IPS-18a (cell line): ENCODE data around the gene SLC35E4.
A peak's percentile ranks its signal among the peaks of the same experiment; 100 is the strongest.

Source experiments
- H3K27ac ChIP-seq: one replicate; pipeline ENCODE4 v1.5.1; 2013; ENCODE audit warnings: low read length
- H3K27me3 ChIP-seq: one replicate; pipeline ENCODE4 v1.6.1; 2013; ENCODE audit warnings: mild to moderate bottlenecking, low read length; ENCODE audit not compliant: control insufficient read depth, insufficient read depth
- H3K36me3 ChIP-seq: one replicate; pipeline ENCODE4 v1.6.1; 2013; ENCODE audit warnings: low read depth, low read length; ENCODE audit not compliant: control insufficient read depth
- H3K4me1 ChIP-seq: one replicate; pipeline ENCODE4 v1.6.1; 2013; ENCODE audit warnings: low read depth, low read length; ENCODE audit not compliant: control insufficient read depth
- H3K4me3 ChIP-seq: one replicate; pipeline ENCODE4 v1.5.1; 2013; ENCODE audit warnings: low read length
- H3K9ac ChIP-seq: one replicate; pipeline ENCODE4 v1.6.1; 2013; ENCODE audit warnings: mild to moderate bottlenecking, low read length, moderate library complexity
- H3K9me3 ChIP-seq: one replicate; pipeline ENCODE4 v1.6.1; 2013; ENCODE audit warnings: low read depth, low read length; ENCODE audit not compliant: control insufficient read depth

SLC35E4 gene

GRCh38 chr22:30603801-30604200 is 31.8 kb upstream of the SLC35E4 start:
- H3K36me3 ChIP-seq, result no peaks in the 10 kb centered on the region
- no peak overlapping the region for H3K27ac ChIP-seq
- peaks cover 10% of the 10 kb centered on the region for H3K4me1 ChIP-seq
- H3K4me3 ChIP-seq, result no peak overlapping the region
- H3K9me3 ChIP-seq, result no peaks in the 10 kb centered on the region
- H3K9ac ChIP-seq, result no peak overlapping the region
- no peaks in the 10 kb centered on the region for H3K27me3 ChIP-seq

DNA sequence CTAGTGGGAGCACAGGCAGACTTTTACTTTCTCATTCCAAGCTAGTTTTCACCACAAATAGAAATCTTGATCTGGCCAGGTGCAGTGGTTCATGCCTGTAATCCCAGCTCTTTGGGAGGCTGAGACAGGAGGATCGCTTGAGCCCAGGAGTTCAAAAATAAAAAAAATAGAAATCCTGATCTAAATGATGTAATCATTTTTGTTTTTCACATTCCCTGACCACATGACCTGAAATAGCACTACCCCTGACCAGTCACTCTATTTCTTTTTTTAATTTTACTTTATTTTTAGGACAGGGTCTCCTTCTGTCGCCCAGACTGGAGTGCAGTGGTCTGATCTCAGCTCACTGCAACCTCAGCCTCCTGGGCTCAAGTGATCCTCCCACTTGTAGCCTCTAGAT is 30.9 kb upstream of the SLC35E4 start:
- Histone ChIP-seq H3K27ac (no peak overlapping the region), H3K9me3 (no peaks in the 10 kb centered on the region), H3K4me1 (peaks cover 13% of the 10 kb centered on the region), H3K9ac (no peak overlapping the region), H3K4me3 (no peak overlapping the region), H3K36me3 (no peaks in the 10 kb centered on the region), H3K27me3 (no peaks in the 10 kb centered on the region)

DNA sequence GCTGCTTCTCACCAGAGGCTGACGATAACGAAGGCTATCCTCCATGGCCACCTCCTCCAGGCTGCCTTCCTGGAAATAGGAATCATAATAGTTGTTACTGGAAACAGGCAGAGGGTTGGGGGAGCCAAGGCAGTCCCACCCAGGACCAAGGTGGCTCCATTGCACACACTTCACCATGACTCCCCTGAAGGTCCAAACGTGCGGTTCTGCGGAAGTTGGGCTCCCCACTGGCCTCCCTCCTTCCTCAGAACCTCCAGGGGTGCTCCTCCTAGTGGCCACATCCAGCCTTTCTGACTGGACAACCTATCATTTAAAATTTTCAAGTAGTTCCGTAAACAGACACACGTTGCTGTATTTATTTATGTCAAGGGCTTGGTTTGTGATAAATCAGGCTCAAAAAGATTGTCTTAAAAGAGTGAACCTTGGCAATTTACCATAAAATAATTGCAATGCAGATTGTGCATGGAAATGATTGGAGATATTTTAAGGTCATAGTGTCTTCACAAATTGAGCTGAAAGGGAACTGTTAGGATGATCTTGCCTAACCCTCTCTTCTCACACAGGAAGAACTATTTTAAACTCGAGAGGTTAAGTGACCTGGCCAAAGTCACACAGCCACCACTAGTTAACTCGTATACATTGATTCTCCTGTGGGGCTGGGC is 30.0 kb upstream of the SLC35E4 start:
- no peaks in the 10 kb centered on the region for H3K36me3 ChIP-seq
- peak overlapping the region; percentile 45 for H3K4me3 ChIP-seq
- H3K4me1 ChIP-seq, result peaks cover 13% of the 10 kb centered on the region
- peak overlapping the region; percentile 61 for H3K9ac ChIP-seq
- peak overlapping the region; percentile 45 for H3K27ac ChIP-seq
- no peaks in the 10 kb centered on the region for H3K27me3 ChIP-seq
- no peaks in the 10 kb centered on the region for H3K9me3 ChIP-seq

- Histone ChIP-seq H3K27ac (peak within 1 kb of the TSS; percentile 63), H3K9ac (peak within 1 kb of the TSS; percentile 61), H3K36me3 (peaks cover 9% of the 10 kb centered on the region), H3K27me3 (no peaks in the 10 kb centered on the region), H3K4me1 (peaks cover 13% of the 10 kb centered on the region), H3K4me3 (peak within 1 kb of the TSS; percentile 71), H3K9me3 (no peaks in the 10 kb centered on the region)
These were observed 28.9 kb upstream of the SLC35E4 start, which contains the start of gene TCN2 for GRCh38 chr22:30606455-30607299. TCN2 (plus strand) TSS chr22:30607174; CDS start chr22:30607332, 158 bp downstream.

DNA sequence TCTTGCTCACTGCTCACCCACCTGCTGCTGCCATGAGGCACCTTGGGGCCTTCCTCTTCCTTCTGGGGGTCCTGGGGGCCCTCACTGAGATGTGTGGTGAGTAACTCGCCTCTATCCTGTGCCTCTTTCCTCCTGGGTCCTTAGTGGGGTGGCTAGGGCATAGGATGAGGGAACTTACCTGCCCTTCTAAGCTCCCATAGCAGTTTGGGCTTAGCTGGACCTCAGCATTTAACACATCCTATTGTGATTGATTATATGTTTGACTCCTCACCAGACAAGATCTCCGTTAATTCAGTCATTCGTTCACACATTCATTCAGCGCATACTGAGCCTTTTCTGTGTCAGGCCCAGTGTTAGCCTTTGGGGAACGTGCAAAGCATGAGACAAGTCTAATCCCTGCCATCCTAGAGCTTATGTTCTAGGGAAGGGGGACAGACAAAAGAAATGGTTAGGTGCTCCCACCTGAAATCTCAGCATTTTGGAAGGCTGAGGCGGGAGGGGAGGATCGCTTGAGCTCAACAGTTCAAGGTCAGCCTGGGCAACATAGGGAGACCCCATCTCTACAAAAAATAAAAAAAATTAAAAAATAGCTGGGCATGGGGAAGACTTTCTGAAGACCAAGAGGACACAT is 28.2 kb upstream of the SLC35E4 start:
- Histone ChIP-seq H3K9me3 (no peaks in the 10 kb centered on the region), H3K36me3 (peaks cover 9% of the 10 kb centered on the region), H3K4me3 (peak overlapping the region; percentile 71), H3K4me1 (peaks cover 13% of the 10 kb centered on the region), H3K27me3 (no peaks in the 10 kb centered on the region), H3K9ac (peak overlapping the region; percentile 61), H3K27ac (peak overlapping the region; percentile 25)

GRCh38 chr22:30607939-30608338 is 27.6 kb upstream of the SLC35E4 start:
- no peak overlapping the region for H3K27ac ChIP-seq
- peak overlapping the region; percentile 61 for H3K9ac ChIP-seq
- H3K4me1 ChIP-seq, result peaks cover 13% of the 10 kb centered on the region
- peaks cover 12% of the 10 kb centered on the region for H3K36me3 ChIP-seq
- no peaks in the 10 kb centered on the region for H3K9me3 ChIP-seq
- H3K4me3 ChIP-seq, result peak overlapping the region; percentile 71
- H3K27me3 ChIP-seq, result no peaks in the 10 kb centered on the region

GRCh38 chr22:30609260-30610185 is 26.1 kb upstream of the SLC35E4 start:
- Histone ChIP-seq H3K27me3 (no peaks in the 10 kb centered on the region), H3K4me3 (no peak overlapping the region), H3K9ac (no peak overlapping the region), H3K4me1 (peaks cover 13% of the 10 kb centered on the region), H3K27ac (no peak overlapping the region), H3K9me3 (no peaks in the 10 kb centered on the region), H3K36me3 (peaks cover 23% of the 10 kb centered on the region)

GRCh38 chr22:30610299-30610698 is 25.3 kb upstream of the SLC35E4 start:
- H3K4me1 ChIP-seq, result peaks cover 13% of the 10 kb centered on the region
- no peaks in the 10 kb centered on the region for H3K9me3 ChIP-seq
- H3K36me3 ChIP-seq, result peaks cover 27% of the 10 kb centered on the region
- H3K4me3 ChIP-seq, result no peak overlapping the region
- H3K27me3 ChIP-seq, result no peaks in the 10 kb centered on the region
- H3K27ac ChIP-seq, result no peak overlapping the region
- H3K9ac ChIP-seq, result no peak overlapping the region

- Histone ChIP-seq H3K36me3 (peaks cover 33% of the 10 kb centered on the region), H3K27ac (no peak overlapping the region), H3K4me1 (peaks cover 9% of the 10 kb centered on the region), H3K9me3 (no peaks in the 10 kb centered on the region), H3K27me3 (no peaks in the 10 kb centered on the region), H3K9ac (no peak overlapping the region), H3K4me3 (no peak overlapping the region)
These were observed 24.4 kb upstream of the SLC35E4 start for GRCh38 chr22:30611197-30611596.

- Histone ChIP-seq H3K27ac (no peak overlapping the region), H3K36me3 (peaks cover 39% of the 10 kb centered on the region), H3K4me3 (no peak overlapping the region), H3K4me1 (peaks cover 9% of the 10 kb centered on the region), H3K9me3 (no peaks in the 10 kb centered on the region), H3K27me3 (no peaks in the 10 kb centered on the region), H3K9ac (no peak overlapping the region)
These were observed 22.8 kb upstream of the SLC35E4 start for GRCh38 chr22:30612789-30613188.

- H3K27me3 ChIP-seq, result no peaks in the 10 kb centered on the region
- H3K9ac ChIP-seq, result no peak overlapping the region
- no peak overlapping the region for H3K27ac ChIP-seq
- peaks cover 47% of the 10 kb centered on the region for H3K36me3 ChIP-seq
- no peak overlapping the region for H3K4me3 ChIP-seq
- H3K4me1 ChIP-seq, result peaks cover under 1% of the 10 kb centered on the region
- no peaks in the 10 kb centered on the region for H3K9me3 ChIP-seq
These were observed 21.3 kb upstream of the SLC35E4 start for GRCh38 chr22:30614268-30614667.
